ENCODE measurements around the gene SRP68.

Gene SRP68

DNA sequence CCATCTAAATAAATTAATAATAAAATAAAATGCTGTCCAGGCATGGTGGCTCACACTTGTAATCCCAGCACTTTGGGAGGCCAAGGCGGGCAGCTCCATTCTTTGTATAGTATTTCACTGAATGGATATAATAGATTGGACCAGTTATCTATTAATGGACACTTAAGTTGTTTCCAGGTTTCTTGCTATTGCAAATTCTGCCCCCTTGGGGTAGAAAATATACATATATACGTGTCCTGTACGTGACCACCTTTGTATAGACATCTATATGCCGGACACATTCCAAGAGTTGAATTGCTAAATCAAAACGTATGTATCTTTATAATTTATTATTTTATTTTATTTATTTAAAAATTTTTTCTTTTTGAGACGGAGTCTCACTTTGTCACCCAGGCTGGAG lies 35.2 kb upstream of the SRP68 start:
- no peak for TF ChIP-seq ZFX (IDR thresholded peaks at IDR 0.05)
- TF ChIP-seq, protein P1, sequence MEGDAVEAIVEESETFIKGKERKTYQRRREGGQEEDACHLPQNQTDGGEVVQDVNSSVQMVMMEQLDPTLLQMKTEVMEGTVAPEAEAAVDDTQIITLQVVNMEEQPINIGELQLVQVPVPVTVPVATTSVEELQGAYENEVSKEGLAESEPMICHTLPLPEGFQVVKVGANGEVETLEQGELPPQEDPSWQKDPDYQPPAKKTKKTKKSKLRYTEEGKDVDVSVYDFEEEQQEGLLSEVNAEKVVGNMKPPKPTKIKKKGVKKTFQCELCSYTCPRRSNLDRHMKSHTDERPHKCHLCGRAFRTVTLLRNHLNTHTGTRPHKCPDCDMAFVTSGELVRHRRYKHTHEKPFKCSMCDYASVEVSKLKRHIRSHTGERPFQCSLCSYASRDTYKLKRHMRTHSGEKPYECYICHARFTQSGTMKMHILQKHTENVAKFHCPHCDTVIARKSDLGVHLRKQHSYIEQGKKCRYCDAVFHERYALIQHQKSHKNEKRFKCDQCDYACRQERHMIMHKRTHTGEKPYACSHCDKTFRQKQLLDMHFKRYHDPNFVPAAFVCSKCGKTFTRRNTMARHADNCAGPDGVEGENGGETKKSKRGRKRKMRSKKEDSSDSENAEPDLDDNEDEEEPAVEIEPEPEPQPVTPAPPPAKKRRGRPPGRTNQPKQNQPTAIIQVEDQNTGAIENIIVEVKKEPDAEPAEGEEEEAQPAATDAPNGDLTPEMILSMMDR (conservative IDR thresholded peaks at IDR 0.05), result no peak; the same call in 1 of the 2 replicates
- H3K27ac ChIP-seq, result no peak overlapping the region

DNA sequence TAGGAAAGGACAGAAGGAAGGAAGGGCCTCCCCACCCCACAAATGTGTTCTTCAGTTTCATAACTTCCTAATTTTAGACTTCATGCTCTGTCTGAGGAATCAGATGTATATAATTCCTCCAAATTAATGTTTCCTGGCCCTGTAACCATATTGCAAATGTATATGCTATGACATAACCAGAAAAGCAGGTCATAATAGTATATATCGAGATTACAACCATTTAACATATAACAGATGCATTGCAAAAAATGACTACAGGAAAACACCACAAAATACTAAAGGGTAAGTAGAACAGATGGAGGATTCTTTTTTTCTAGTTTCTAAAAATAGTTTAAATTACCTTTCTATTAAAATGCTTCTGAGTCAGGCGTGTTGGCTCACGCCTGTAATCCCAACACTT lies 34.4 kb upstream of the SRP68 start:
- H3K27ac ChIP-seq, result no peak overlapping the region

DNA sequence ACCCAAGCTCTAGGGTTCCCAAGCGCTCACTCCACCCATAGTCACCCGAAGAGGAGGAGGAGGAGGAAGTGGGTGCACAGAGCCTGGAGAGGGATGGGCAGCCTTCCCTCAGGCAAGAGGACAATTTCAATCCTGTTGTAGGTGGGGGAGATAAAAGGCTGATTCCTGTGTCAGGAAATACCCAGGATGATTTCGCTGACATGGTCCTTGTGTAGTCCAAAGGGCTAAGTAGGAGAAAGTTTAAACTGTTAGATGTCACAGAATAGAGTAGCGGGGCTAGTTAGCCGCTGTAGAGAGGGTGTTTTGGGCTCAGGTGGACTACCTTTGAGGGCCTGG lies 32.5 kb upstream of the SRP68 start:
- no peak overlapping the region for H3K27ac ChIP-seq

More for the DNA sequence above, 34.4 kb upstream of the SRP68 start:
- TF ChIP-seq ZFX (IDR thresholded peaks at IDR 0.05), result no peak
- TF ChIP-seq, protein P1 (conservative IDR thresholded peaks at IDR 0.05), result no peak

DNA sequence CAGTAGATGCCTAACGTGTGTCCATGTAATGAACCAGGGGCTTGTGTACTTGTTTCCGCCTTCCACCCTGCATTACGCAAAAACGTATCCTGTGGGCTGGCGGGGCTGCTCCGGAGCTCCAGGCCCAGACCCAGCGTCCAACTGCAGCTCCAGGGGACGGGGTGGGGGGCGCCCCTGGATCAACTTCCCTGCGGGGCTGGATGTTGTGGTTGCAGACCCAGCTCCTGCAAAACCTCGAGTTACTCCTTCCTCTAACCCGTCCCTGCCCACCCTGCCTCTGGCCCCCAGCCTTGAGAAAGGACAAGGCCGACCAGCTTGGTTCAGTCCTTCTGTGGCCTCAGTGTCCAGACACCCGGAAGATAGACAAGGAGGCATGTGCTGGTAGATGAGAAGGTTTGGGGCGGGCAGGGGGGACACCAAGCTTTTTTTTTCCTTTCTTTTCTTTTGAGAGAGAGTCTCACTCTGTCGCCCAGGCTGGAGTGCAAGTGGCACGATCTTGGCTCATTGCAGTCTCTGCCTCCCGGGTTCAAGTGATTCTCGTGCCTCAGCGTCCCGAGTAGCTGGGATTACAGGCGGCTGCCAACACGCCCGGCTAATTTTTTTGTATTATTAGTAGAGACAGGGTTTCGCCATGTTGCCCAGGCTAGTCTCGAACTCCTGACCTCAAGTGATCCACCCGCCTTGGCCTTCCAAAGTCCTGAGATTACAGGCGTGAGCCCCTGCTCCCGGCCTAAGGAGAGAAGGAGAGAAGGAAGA lies 32.0 kb upstream of the SRP68 start:
- H3K27ac ChIP-seq, result peak overlapping the region; percentile 84
- no peak for TF ChIP-seq ZFX (IDR thresholded peaks at IDR 0.05)
- TF ChIP-seq, protein P1 (conservative IDR thresholded peaks at IDR 0.05), result no peak

More for the DNA sequence above, 32.5 kb upstream of the SRP68 start:
- TF ChIP-seq, protein P1 (conservative IDR thresholded peaks at IDR 0.05), result no peak
- TF ChIP-seq ZFX (IDR thresholded peaks at IDR 0.05), result no peak

DNA sequence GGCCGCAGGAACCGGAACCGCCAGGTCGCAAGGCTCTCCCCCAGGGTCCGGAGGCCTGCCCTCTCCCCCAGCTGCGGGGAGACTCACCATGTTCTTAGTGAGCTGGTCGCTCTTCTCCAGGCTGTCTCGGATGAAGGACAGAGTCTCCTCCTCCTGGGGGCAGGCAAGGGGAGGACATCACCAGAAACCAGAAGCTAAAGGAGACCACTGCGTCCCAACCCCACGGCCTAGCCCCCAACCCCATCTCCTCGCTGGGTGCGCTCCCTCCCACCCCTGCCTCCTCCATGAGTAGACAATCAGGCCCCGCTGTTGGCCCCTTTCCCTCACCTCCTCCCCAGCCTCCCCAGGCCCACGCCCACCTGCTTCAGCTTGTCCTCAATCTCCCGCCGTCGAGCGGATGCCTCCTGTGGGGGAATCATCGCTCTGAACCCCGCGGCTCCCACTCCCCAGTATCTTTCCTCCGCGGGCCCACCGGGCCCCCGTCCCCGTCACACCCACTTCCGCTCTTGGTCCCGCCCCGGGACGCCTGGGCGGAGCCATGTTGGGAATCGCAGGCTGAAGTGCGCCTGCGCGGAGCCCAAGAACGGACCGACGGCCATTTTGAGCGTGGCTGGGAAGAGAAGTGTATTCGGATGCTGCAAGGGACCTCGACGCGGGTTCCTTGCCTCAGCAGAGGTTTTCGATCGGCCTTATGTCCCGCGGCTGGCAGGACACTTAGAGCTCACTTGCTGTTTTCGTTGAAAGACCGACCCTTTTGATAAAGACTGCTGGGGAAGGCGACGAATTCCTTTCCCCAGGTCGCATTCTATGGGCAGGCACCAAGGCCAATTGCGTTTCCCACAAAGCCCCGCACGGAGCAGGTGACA lies 31.2 kb upstream of the SRP68 start, which contains the start of gene EXOC7:
TSS of gene EXOC7 (minus strand) at position 514 of the 866 bp plus-strand sequence. CDS start at position 419, 95 bp downstream.
- TF ChIP-seq, protein P1 (conservative IDR thresholded peaks at IDR 0.05), result no peak
- TF ChIP-seq ZFX (IDR thresholded peaks at IDR 0.05), result peak; percentile 64; the same call in 1 of the 2 replicates
- peak within 1 kb of the TSS; percentile 84 for H3K27ac ChIP-seq

DNA sequence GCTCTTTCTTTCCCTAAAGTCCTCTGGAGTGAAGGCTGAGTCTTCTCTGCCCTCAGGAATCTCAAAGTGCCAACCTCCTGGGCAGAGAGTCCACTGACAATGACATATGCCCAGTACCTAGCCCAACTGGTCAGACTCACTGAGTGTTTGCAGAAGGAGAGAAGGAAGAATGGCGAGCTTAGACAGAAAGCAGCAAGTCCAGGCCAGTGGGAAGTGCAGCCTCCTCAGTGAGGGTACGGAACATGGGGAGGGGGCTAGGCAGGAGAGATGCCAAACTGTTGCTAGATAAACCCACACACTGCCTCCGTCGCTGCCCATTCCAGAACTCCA lies 30.6 kb upstream of the SRP68 start:
- TF ChIP-seq, protein P1 (conservative IDR thresholded peaks at IDR 0.05), result no peak
- no peak for TF ChIP-seq ZFX (IDR thresholded peaks at IDR 0.05)
- H3K27ac ChIP-seq, result peak overlapping the region; percentile 84
